Mucosa of descending colon (tissue), 3 donors: ENCODE data around the gene PRM2. TPM values are rescaled to one million over a fixed set of nuclear protein-coding genes. Genes with fewer than 3 reads are reported as not detected.

ENCODE experiments used
- ATAC-seq: fragments of 200-7000 bp; cut with Tn5 transposase; one replicate; pipeline ENCODE4 v1.9.1; 2020; ENCODE audit warnings: mild to moderate bottlenecking, moderate library complexity
- DNase-seq, 3 donors: peaks; one replicate each; pipeline ENCODE4 v3.0.0-alpha.2; 2020
- H3K36me3 ChIP-seq: fragments of 200-600 bp; one replicate; pipeline ENCODE4 v1.8.0; 2021; ENCODE audit warnings: low read depth, mild to moderate bottlenecking
- H3K4me1 ChIP-seq: fragments of 200-600 bp; one replicate; pipeline ENCODE4 v1.8.0; 2021; ENCODE audit warnings: low read depth, mild to moderate bottlenecking
- H3K4me3 ChIP-seq: fragments of 200-600 bp; one replicate; pipeline ENCODE4 v1.8.0; 2021; ENCODE audit warnings: mild to moderate bottlenecking
- H3K9me3 ChIP-seq: fragments of 200-600 bp; one replicate; pipeline ENCODE4 v1.8.0; 2021; ENCODE audit warnings: mild to moderate bottlenecking
- intact Hi-C, 2 donors: fragments of 100-400 bp; cut with DNase I in 1 of 2; cut with micrococcal nuclease in 1 of 2; formaldehyde crosslinking; loops; one replicate each; pipeline versions ENCODE4 v1.11.0 to v1.11.1; 2022; cut with DNase I, micrococcal nuclease
- long read RNA-seq, 2 donors: library from polyadenylated mRNA; unstranded; transcript quantifications; one replicate each; pipeline ENCODE4 v2.0.0, GENCODE V29; 2019 to 2021
- total RNA-seq, 3 donors: library from RNA; stranded (reverse); fragmentation: NEBNext Ultra II Directional in 2 of 3; extraction: Animal tissue kit (Norgen Biotek cat#: 25700) in 2 of 3; gene quantifications; one replicate each; pipeline versions ENCODE4 v1.2.1 to v1.2.4, GENCODE V29; 2021 to 2023
- TF ChIP-seq, protein P1 (sequence below): fragments of 200-600 bp; IDR thresholded peaks from one replicate; pipeline ENCODE4 v1.8.0; 2022; ENCODE audit warnings: antibody characterized with exemption, mild to moderate bottlenecking
- donor health status: DM: no; HTN: no; CAD: no; lungs with moderate emphysema.
- donor health status: DM: no; HTN: no; CAD: no.
- donor health status: DM: no; HTN: yes; CAD: no.

The PRM2 gene
- not detected for total RNA-seq
- long read RNA-seq, donor 1, result 0 reads
- long read RNA-seq, donor 2, result 0 reads

- ATAC-seq (no peak), DNase-seq (no peak)
- H3K4me1 ChIP-seq, result no peaks in the 10 kb centered on the region
- intact Hi-C loops, result no loop called here
- H3K36me3 ChIP-seq, result no peaks in the 10 kb centered on the region
- no peaks in the 10 kb centered on the region for H3K9me3 ChIP-seq
- TF ChIP-seq, protein P1, sequence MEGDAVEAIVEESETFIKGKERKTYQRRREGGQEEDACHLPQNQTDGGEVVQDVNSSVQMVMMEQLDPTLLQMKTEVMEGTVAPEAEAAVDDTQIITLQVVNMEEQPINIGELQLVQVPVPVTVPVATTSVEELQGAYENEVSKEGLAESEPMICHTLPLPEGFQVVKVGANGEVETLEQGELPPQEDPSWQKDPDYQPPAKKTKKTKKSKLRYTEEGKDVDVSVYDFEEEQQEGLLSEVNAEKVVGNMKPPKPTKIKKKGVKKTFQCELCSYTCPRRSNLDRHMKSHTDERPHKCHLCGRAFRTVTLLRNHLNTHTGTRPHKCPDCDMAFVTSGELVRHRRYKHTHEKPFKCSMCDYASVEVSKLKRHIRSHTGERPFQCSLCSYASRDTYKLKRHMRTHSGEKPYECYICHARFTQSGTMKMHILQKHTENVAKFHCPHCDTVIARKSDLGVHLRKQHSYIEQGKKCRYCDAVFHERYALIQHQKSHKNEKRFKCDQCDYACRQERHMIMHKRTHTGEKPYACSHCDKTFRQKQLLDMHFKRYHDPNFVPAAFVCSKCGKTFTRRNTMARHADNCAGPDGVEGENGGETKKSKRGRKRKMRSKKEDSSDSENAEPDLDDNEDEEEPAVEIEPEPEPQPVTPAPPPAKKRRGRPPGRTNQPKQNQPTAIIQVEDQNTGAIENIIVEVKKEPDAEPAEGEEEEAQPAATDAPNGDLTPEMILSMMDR, result no peak
- no peak within 1 kb of the TSS for H3K4me3 ChIP-seq
Observed at GRCh38 chr16:11276143-11276895, at the start of gene PRM2. Gene PRM2 (minus strand): TSS chr16:11276480. CDS start chr16:11276370, 110 bp downstream.

- no peaks in the 10 kb centered on the region for H3K36me3 ChIP-seq
- TF ChIP-seq, protein P1, result no peak
- H3K4me1 ChIP-seq, result peaks cover 3% of the 10 kb centered on the region
- peak; percentile 21 for ATAC-seq
- H3K4me3 ChIP-seq, result no peak overlapping the region
- intact Hi-C loops, result no loop called here
- no peaks in the 10 kb centered on the region for H3K9me3 ChIP-seq
- no peak for DNase-seq
Observed at GRCh38 chr16:11325404-11326083, 49.3 kb upstream of the PRM2 start.

- no peak for DNase-seq
- TF ChIP-seq, protein P1, result no peak
- Histone ChIP-seq H3K4me3 (no peak overlapping the region), H3K9me3 (no peaks in the 10 kb centered on the region), H3K36me3 (no peaks in the 10 kb centered on the region), H3K4me1 (peaks cover 3% of the 10 kb centered on the region)
- intact Hi-C loops, result no loop called here
- no peak for ATAC-seq
Observed at GRCh38 chr16:11323551-11324336, 47.5 kb upstream of the PRM2 start.

GRCh38 chr16:11322823-11323222 is 46.5 kb upstream of the PRM2 start:
- intact Hi-C loops, result no loop called here
- Histone ChIP-seq H3K9me3 (no peaks in the 10 kb centered on the region), H3K4me3 (no peak overlapping the region), H3K4me1 (no peaks in the 10 kb centered on the region), H3K36me3 (no peaks in the 10 kb centered on the region)
- DNase-seq, result no peak
- no peak for ATAC-seq
- TF ChIP-seq, protein P1, result no peak

DNA sequence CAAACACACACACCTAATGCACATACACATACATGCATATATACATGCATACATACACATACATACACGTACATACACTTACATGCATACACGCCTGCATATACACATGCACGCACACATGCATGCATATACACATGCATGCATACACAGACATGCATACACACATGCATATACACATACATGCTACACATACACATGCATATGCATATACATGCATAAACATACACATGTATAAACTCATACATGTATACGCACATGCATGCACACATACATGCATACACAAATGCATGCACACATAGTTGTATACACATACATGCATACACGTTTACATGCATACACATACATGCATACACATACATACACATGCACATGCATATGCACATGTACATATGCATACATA is 45.4 kb upstream of the PRM2 start:
- Histone ChIP-seq H3K4me1 (no peaks in the 10 kb centered on the region), H3K36me3 (no peaks in the 10 kb centered on the region), H3K4me3 (no peak overlapping the region), H3K9me3 (no peaks in the 10 kb centered on the region)
- TF ChIP-seq, protein P1, result no peak
- intact Hi-C loops, result no loop called here
- no peak for ATAC-seq
- DNase-seq, result no peak
